Loucy (cell line): ENCODE measurements around the gene CEP83.

ENCODE experiments used
- H2AFZ ChIP-seq: fragments of 200-600 bp; sonication (generic); 2 replicates; pipeline ENCODE4 v1.6.0; 2016; ENCODE audit warnings: antibody characterized with exemption, mild to moderate bottlenecking, low read length, moderate library complexity
- H3F3A ChIP-seq: fragments of 200-600 bp; 2 replicates; pipeline ENCODE4 v1.6.0; 2016; ENCODE audit warnings: antibody characterized with exemption, low read depth, mild to moderate bottlenecking
- H3K27me3 ChIP-seq: fragments of 200-600 bp; sonication (generic); 2 replicates; pipeline ENCODE4 v1.6.1; 2014; ENCODE audit warnings: low read length, mild to moderate bottlenecking; ENCODE audit not compliant: insufficient read depth, poor library complexity, severe bottlenecking
- H3K36me3 ChIP-seq: fragments of 200-600 bp; sonication (generic); 2 replicates; pipeline ENCODE4 v1.6.1; 2016; ENCODE audit warnings: low read length; ENCODE audit not compliant: insufficient read depth
- H3K4me1 ChIP-seq: fragments of 200-600 bp; sonication (generic); 2 replicates; pipeline ENCODE4 v1.5.1; 2014; ENCODE audit warnings: low read length, mild to moderate bottlenecking; ENCODE audit not compliant: insufficient read depth, poor library complexity, severe bottlenecking
- H3K4me2 ChIP-seq: fragments of 200-600 bp; sonication (generic); 2 replicates; pipeline ENCODE4 v1.6.0; 2014; ENCODE audit warnings: antibody characterized with exemption, low read length, low read depth, mild to moderate bottlenecking; ENCODE audit not compliant: poor library complexity, severe bottlenecking
- H3K4me3 ChIP-seq: fragments of 200-600 bp; sonication (generic); 2 replicates; pipeline ENCODE4 v1.5.1; 2014; ENCODE audit warnings: low read length, mild to moderate bottlenecking, mixed read lengths; ENCODE audit not compliant: poor library complexity, severe bottlenecking
- H3K79me2 ChIP-seq: fragments of 200-600 bp; sonication (generic); 2 replicates; pipeline ENCODE4 v1.6.1; 2014; ENCODE audit warnings: low read length; ENCODE audit not compliant: insufficient read depth
- H3K9ac ChIP-seq: fragments of 200-600 bp; sonication (generic); 2 replicates; pipeline ENCODE4 v1.6.0; 2014; ENCODE audit warnings: mild to moderate bottlenecking, low read depth, low read length, moderate library complexity; ENCODE audit not compliant: poor library complexity, severe bottlenecking
- H3K9me2 ChIP-seq: fragments of 200-600 bp; sonication (generic); replicated peaks from 2 replicates; pipeline ENCODE4 v1.6.1; 2016; ENCODE audit warnings: low read depth, low read length, mixed read lengths
- H3K9me3 ChIP-seq: fragments of 200-600 bp; sonication (generic); 2 replicates; pipeline ENCODE4 v1.6.1; 2014; ENCODE audit warnings: mild to moderate bottlenecking, antibody characterized with exemption, low read length, low read depth; ENCODE audit not compliant: insufficient read depth
- H4K20me1 ChIP-seq: fragments of 200-600 bp; sonication (generic); 2 replicates; pipeline ENCODE4 v1.6.0; 2014; ENCODE audit warnings: antibody characterized with exemption, low read length, mild to moderate bottlenecking; ENCODE audit not compliant: insufficient read depth, poor library complexity, severe bottlenecking
- EZH2phosphoT487 ChIP-seq: fragments of 200-600 bp; IDR thresholded peaks from 2 replicates; pipeline ENCODE4 v1.6.1; 2018; ENCODE audit warnings: antibody characterized with exemption, mild to moderate bottlenecking, moderate library complexity, borderline replicate concordance
- TF ChIP-seq, protein P1 (sequence below): fragments of 200-600 bp; sonication (generic); conservative IDR thresholded peaks from 2 replicates; pipeline ENCODE4 v1.5.1; 2014; ENCODE audit warnings: mild to moderate bottlenecking, antibody characterized with exemption, low read length

CEP83 gene

DNA sequence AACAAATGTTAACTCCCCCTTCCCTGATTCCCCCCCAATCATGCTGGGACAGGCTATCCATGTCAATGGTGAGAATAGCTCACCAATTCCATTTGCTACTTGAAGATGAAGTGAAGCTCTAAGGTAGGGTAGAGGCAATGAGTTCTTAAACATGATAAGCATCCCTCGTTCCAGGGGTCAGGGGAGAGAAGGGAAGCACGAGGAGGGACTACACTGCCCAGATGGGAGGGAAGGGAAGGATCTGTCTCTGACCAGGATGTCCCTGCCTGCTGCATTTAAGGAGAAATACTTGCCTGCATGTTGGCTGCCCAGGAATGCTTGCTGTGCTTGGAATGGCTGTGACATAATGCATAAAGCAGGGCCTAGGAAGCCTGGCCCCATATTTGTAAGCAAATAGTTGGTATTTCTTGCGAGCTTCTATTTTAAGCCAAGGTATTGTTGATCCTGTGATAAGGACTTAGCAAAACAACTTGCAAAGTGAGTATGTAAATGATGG lies 155.1 kb downstream of the CEP83 start:
- TF ChIP-seq, protein P1, sequence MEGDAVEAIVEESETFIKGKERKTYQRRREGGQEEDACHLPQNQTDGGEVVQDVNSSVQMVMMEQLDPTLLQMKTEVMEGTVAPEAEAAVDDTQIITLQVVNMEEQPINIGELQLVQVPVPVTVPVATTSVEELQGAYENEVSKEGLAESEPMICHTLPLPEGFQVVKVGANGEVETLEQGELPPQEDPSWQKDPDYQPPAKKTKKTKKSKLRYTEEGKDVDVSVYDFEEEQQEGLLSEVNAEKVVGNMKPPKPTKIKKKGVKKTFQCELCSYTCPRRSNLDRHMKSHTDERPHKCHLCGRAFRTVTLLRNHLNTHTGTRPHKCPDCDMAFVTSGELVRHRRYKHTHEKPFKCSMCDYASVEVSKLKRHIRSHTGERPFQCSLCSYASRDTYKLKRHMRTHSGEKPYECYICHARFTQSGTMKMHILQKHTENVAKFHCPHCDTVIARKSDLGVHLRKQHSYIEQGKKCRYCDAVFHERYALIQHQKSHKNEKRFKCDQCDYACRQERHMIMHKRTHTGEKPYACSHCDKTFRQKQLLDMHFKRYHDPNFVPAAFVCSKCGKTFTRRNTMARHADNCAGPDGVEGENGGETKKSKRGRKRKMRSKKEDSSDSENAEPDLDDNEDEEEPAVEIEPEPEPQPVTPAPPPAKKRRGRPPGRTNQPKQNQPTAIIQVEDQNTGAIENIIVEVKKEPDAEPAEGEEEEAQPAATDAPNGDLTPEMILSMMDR, result no peak
- no peak for TF ChIP-seq EZH2phosphoT487
- H3K4me1 ChIP-seq, result no peaks in the 10 kb centered on the region
- no peak overlapping the region for H3K4me2 ChIP-seq

DNA sequence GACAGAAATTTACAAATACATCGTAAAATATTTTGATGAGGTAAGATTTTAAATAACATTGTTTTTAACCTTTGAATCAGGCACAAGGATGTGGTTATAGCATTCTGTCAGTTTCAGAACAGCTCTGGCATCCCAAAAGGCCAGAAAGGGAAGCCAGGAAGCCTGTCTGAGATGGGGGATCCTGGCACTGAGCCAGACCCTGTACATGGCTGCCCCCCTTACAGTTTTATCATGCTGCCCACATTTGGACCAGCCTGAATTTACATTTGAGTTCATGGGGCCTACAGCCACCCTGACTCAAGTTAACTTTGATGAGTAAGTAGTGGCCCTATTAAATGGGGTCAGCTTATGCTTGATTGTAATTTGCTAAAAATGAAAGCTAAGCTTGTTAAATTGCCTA lies 155.7 kb downstream of the CEP83 start:
- H3K4me3 ChIP-seq, result no peak overlapping the region
- no peak overlapping the region for H2AFZ ChIP-seq
- H3K9ac ChIP-seq, result no peak overlapping the region
- H3K4me2 ChIP-seq, result no peak overlapping the region
- no peaks in the 10 kb centered on the region for H3K9me3 ChIP-seq
- H3K79me2 ChIP-seq, result no peaks in the 10 kb centered on the region
- no peak for TF ChIP-seq EZH2phosphoT487
- TF ChIP-seq, protein P1, result no peak
- H3K36me3 ChIP-seq, result peaks cover 82% of the 10 kb centered on the region
- no peaks in the 10 kb centered on the region for H3K4me1 ChIP-seq
- H4K20me1 ChIP-seq, result no peaks in the 10 kb centered on the region
- no peaks in the 10 kb centered on the region for H3K27me3 ChIP-seq
- H3K9me2 ChIP-seq, result no peaks in the 10 kb centered on the region
- no peaks in the 10 kb centered on the region for H3F3A ChIP-seq

More for the DNA sequence above, 155.1 kb downstream of the CEP83 start:
- H4K20me1 ChIP-seq, result no peaks in the 10 kb centered on the region
- no peaks in the 10 kb centered on the region for H3K9me3 ChIP-seq
- no peaks in the 10 kb centered on the region for H3K79me2 ChIP-seq
- no peak overlapping the region for H2AFZ ChIP-seq
- no peaks in the 10 kb centered on the region for H3F3A ChIP-seq
- no peaks in the 10 kb centered on the region for H3K9me2 ChIP-seq
- no peak overlapping the region for H3K4me3 ChIP-seq
- no peak overlapping the region for H3K9ac ChIP-seq
- peaks cover 84% of the 10 kb centered on the region for H3K36me3 ChIP-seq
- H3K27me3 ChIP-seq, result no peaks in the 10 kb centered on the region

DNA sequence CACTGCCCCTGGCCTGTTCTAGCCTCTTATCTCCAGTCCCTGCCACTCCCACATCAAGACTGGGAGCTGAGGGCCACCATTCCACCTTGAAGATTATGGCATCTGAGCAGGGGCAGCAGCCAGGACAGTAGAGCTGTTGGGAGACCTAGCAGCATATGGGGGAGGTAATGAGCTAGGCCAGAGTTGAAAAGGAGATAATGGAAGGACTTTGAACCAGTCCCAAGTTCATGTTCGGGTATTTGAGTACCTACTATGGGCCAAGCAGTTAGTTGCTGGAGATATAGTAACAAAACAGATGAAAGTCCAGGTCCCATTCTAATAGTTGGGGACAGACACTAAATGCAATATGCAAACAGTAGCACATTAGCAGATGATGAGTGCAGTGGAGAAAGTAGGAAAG lies 159.8 kb downstream of the CEP83 start:
- no peak overlapping the region for H3K4me2 ChIP-seq
- peaks cover 54% of the 10 kb centered on the region; the same call in 1 of the 2 replicates for H3K36me3 ChIP-seq

DNA sequence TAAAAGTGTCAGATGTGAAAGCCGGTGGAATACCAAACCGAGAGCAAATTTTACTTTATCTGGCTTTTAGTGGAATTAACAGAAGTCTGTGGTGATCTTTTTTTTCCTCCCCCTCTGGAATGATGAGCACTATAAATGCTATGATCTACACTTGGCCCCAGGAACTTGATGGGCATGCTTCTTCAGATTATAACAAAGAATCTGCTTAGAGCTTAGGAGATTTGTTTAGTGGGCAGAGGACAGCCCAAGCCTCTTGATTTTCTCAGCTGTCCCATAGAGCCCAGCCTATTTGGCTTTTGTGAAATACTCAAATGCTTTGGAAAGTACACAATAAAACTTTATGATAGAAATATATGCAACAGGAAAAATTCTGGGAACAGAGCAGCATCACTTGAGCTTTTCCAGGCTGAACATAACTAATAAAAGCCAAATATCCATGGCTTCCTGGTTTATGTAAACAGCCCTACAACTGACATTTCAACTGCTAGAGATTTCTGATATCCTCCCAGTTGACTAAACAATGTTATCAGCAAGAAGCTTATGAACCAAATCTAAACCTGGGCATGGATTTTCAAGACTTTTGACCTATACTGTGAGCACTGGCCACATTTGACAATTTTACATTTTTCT lies 161.7 kb downstream of the CEP83 start:
- no peaks in the 10 kb centered on the region for H3K9me3 ChIP-seq
- H3K9me2 ChIP-seq, result no peaks in the 10 kb centered on the region
- no peaks in the 10 kb centered on the region for H3K27me3 ChIP-seq
- no peak overlapping the region for H3K9ac ChIP-seq
- H3K36me3 ChIP-seq, result peaks cover 43% of the 10 kb centered on the region; the same call in 1 of the 2 replicates
- no peaks in the 10 kb centered on the region for H3K79me2 ChIP-seq
- H3K4me2 ChIP-seq, result no peak overlapping the region
- H3F3A ChIP-seq, result no peaks in the 10 kb centered on the region
- peaks cover 8% of the 10 kb centered on the region for H3K4me1 ChIP-seq
- H4K20me1 ChIP-seq, result no peaks in the 10 kb centered on the region
- H3K4me3 ChIP-seq, result no peak overlapping the region
- no peak overlapping the region for H2AFZ ChIP-seq
- TF ChIP-seq, protein P1, result no peak
- no peak for TF ChIP-seq EZH2phosphoT487

More for the DNA sequence above, 159.8 kb downstream of the CEP83 start:
- Histone ChIP-seq H4K20me1 (no peaks in the 10 kb centered on the region), H2AFZ (no peak overlapping the region), H3K4me3 (no peak overlapping the region), H3K79me2 (no peaks in the 10 kb centered on the region), H3F3A (no peaks in the 10 kb centered on the region), H3K9ac (no peak overlapping the region), H3K27me3 (no peaks in the 10 kb centered on the region), H3K4me1 (peaks cover 3% of the 10 kb centered on the region), H3K9me3 (no peaks in the 10 kb centered on the region), H3K9me2 (no peaks in the 10 kb centered on the region)
- no peak for TF ChIP-seq EZH2phosphoT487
